Peyer's patch (tissue), 4 donors: ENCODE measurements around the gene ALKBH1. TPM values are rescaled to one million over a fixed set of nuclear protein-coding genes. Genes with fewer than 3 reads are reported as not detected.

Experiments used
- DNase-seq, 3 donors: peaks; one replicate each; pipeline ENCODE4 v3.0.0-alpha.2; 2017 to 2019
- H3K27ac ChIP-seq, 4 donors: fragments of 200-600 bp; sonication (generic); one replicate each; pipeline ENCODE4 v1.5.1; 2016 to 2019
- H3K27me3 ChIP-seq, 2 donors: fragments of 200-600 bp; sonication (generic); one replicate each; pipeline ENCODE4 v1.5.1; 2019
- H3K36me3 ChIP-seq, 3 donors: fragments of 200-600 bp; sonication (generic); one replicate each; pipeline ENCODE4 v1.5.1; 2016 to 2019
- H3K4me1 ChIP-seq, 4 donors: fragments of 200-600 bp; sonication (generic); one replicate each; pipeline ENCODE4 v1.5.1; 2016 to 2019
- H3K4me3 ChIP-seq, 4 donors: fragments of 200-600 bp; sonication (generic); 1 replicate in 3 of 4; 2 replicates in 1 of 4; pipeline ENCODE4 v1.5.1; 2016 to 2019; ENCODE audit warnings: mild to moderate bottlenecking in 1 of 4
- H3K9me3 ChIP-seq, 4 donors: fragments of 200-600 bp; sonication (generic); one replicate each; pipeline ENCODE4 v1.5.1; 2016 to 2019; ENCODE audit warnings: mild to moderate bottlenecking in 1 of 4
- POLR2A ChIP-seq, 2 donors: fragments of 450-650 bp; IDR thresholded peaks; one replicate each; pipeline ENCODE4 v1.5.1; 2017; ENCODE audit warnings: antibody characterized with exemption in 2 of 2, mild to moderate bottlenecking in 2 of 2, moderate library complexity in 2 of 2
- total RNA-seq, 4 donors: library from RNA; depleted of rRNA; stranded (reverse); fragments of >200 nt; gene quantifications; one replicate each; pipeline ENCODE4 v1.1.0, GENCODE V29; 2016
- TF ChIP-seq, protein P1 (sequence below), 6 experiments: fragments of 450-650 bp in 4 of 6; fragments of 200-600 bp in 2 of 6; sonication (generic) in 1 of 6; IDR thresholded peaks; one replicate each; pipeline ENCODE4 v1.5.1; 2017 to 2019; ENCODE audit warnings: antibody characterized with exemption in 6 of 6, mild to moderate bottlenecking in 3 of 6, moderate library complexity in 1 of 6

The ALKBH1 gene
- total RNA-seq, 4 donors from 2014 or later: 12.6 to 15.4 (median 14.2) TPM

DNA sequence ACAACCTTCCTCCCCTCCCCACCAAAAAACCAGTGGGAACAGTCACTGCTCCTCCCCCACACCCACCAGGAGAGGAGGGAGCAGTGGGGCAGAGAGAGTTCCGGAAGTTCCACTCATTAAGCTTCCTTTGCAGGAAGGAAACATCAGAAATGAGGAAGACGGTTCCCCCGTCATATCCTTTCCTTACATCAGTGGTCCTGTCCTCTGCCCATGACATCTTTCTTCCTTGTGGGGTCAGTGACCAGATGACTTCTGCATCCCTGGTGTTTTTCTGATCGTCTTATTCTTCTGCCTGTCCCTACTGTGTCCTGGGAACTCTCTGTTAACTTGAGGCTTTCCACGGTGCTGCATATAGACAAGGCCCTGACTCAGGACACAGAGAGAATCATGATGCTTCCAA, 50.5 kb downstream of the ALKBH1 start:
- Histone ChIP-seq H3K36me3 (no peaks in the 10 kb centered on the region), H3K27ac (no peak overlapping the region), H3K27me3 (no peaks in the 10 kb centered on the region), H3K4me1 (peaks cover 0 to 12% (median 0%) of the 10 kb centered on the region in 4 donors), H3K4me3 (no peak overlapping the region), H3K9me3 (no peaks in the 10 kb centered on the region)
- TF ChIP-seq, protein P1, sequence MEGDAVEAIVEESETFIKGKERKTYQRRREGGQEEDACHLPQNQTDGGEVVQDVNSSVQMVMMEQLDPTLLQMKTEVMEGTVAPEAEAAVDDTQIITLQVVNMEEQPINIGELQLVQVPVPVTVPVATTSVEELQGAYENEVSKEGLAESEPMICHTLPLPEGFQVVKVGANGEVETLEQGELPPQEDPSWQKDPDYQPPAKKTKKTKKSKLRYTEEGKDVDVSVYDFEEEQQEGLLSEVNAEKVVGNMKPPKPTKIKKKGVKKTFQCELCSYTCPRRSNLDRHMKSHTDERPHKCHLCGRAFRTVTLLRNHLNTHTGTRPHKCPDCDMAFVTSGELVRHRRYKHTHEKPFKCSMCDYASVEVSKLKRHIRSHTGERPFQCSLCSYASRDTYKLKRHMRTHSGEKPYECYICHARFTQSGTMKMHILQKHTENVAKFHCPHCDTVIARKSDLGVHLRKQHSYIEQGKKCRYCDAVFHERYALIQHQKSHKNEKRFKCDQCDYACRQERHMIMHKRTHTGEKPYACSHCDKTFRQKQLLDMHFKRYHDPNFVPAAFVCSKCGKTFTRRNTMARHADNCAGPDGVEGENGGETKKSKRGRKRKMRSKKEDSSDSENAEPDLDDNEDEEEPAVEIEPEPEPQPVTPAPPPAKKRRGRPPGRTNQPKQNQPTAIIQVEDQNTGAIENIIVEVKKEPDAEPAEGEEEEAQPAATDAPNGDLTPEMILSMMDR (IDR thresholded peaks at IDR 0.05): no peak
- no peak for TF ChIP-seq POLR2A (IDR thresholded peaks at IDR 0.05)
- no peak for DNase-seq

DNA sequence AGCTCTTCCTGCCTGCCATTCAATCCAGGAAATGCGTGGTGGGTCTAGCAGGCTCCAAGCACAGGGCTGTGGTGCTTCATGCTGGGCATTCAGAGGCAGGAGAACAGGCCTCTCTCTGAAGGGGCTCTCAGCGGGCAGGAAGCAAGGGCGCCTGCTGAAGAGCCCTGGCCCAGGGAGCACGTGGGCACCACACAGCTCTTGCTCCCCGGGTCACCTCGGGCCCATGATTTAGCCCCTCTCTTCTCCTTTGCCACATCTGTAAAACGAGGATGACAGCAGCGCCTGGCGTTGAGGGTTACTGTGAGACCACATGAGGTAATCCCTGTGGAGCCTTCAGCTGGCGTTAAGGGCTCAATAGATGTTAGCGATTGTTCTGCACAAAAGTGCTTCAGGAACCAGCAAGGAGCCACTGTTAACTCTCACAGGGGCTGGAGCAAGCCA, 53.8 kb downstream of the ALKBH1 start:
- no peak for DNase-seq
- Histone ChIP-seq H3K27ac (peak overlapping the region in 1 of 4 donors; percentile 19), H3K4me3 (no peak overlapping the region), H3K27me3 (no peaks in the 10 kb centered on the region), H3K4me1 (peaks cover 0 to 13% (median 0%) of the 10 kb centered on the region in 4 donors), H3K36me3 (no peaks in the 10 kb centered on the region), H3K9me3 (no peaks in the 10 kb centered on the region)
- no peak for TF ChIP-seq POLR2A (IDR thresholded peaks at IDR 0.05)
- TF ChIP-seq, protein P1 (IDR thresholded peaks at IDR 0.05): no peak

DNA sequence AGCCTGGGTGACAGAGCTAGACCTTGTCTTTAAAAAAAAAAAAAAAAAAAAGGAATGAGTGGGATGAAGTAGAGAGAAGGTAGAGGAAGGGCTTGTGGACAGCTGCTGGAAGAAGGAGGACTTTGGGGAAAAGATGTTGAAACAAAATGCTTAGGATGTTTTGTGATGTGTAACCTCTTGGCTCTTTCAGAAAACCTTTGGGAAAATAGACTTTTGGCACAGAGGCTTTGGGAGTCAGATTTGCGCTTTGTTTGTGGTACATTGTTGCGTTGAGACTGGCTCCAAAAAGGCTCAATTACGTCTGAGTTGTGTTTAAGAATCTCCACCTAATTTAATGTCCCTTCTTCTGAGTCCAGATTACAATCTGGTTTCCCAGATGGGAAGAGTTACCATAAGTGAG, 58.5 kb downstream of the ALKBH1 start:
- H3K4me1 ChIP-seq: peaks cover 0 to 21% (median 0%) of the 10 kb centered on the region in 4 donors
- DNase-seq: no peak
- no peaks in the 10 kb centered on the region for H3K36me3 ChIP-seq
- H3K4me3 ChIP-seq: no peak overlapping the region
- no peak for TF ChIP-seq POLR2A (IDR thresholded peaks at IDR 0.05)
- TF ChIP-seq, protein P1 (IDR thresholded peaks at IDR 0.05): no peak
- no peak overlapping the region for H3K27ac ChIP-seq
- no peaks in the 10 kb centered on the region for H3K27me3 ChIP-seq
- H3K9me3 ChIP-seq: no peaks in the 10 kb centered on the region

DNA sequence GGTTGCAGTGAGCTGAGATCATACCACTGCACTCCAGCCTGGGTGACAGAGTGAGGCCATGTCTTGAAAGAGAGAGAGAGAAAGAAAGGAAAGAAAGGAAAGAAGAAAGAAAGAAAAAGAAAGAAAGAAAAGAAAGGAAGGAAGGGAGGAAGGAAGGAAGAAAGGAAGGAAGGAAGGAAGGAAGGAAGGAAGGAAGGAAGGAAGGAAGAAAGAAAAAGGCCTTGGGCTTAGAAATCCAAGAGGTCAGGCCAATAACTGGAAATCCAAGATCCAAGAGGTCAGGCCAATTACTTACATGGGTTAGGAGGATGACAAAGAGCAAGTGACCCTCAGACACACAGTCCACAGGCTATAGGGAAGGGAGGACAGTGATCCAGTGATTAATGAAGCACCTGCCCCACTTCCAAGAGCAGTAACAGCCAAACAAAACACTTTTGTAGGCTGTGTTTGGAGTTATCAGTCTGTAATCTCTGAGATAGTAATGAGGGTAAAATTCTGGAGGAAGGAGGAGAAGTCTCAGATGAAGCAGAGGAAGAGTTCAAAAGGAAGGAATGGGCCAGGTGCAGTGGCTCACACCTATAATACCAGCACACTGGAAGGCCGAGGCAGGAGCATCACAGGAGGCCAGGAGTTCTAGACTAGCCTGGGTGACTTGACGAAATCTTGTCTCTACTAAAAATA, 59.2 kb downstream of the ALKBH1 start:
- H3K4me3 ChIP-seq: no peak overlapping the region
- no peaks in the 10 kb centered on the region for H3K9me3 ChIP-seq
- H3K27ac ChIP-seq: peak overlapping the region in 3 of 4 donors; percentile 8 to 76 (median 64)
- DNase-seq: no peak
- no peaks in the 10 kb centered on the region for H3K27me3 ChIP-seq
- peaks cover 0 to 15% (median 0%) of the 10 kb centered on the region in 4 donors for H3K4me1 ChIP-seq
- TF ChIP-seq, protein P1 (IDR thresholded peaks at IDR 0.05): no peak
- no peak for TF ChIP-seq POLR2A (IDR thresholded peaks at IDR 0.05)
- no peaks in the 10 kb centered on the region for H3K36me3 ChIP-seq

DNA sequence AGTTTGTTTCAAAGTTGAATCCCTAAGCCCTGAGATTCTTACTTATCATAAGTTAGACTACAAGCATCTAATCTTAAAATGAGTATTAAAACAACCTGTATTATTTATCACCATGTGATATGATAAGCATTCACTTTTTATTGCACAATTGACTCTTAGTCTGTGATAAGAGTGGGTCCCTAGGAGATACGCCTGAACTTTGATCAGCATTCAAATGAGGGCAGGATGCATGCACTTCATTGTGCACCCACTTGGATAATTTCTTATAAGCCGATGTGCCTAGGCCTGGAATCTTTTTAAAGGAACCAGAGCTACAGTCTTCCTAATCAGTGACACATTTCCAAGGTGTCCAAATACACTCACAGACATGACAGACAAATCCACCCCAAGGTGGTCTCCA, 60.0 kb downstream of the ALKBH1 start:
- TF ChIP-seq, protein P1 (IDR thresholded peaks at IDR 0.05): peak in 3 of 6 experiments; percentile 58 to 60 (median 58)
- TF ChIP-seq POLR2A (IDR thresholded peaks at IDR 0.05): no peak
- Histone ChIP-seq H3K27ac (peak overlapping the region in 3 of 4 donors; percentile 8 to 76 (median 64)), H3K9me3 (no peaks in the 10 kb centered on the region), H3K4me3 (no peak overlapping the region), H3K4me1 (peaks cover 0 to 15% (median 0%) of the 10 kb centered on the region in 4 donors), H3K36me3 (no peaks in the 10 kb centered on the region), H3K27me3 (no peaks in the 10 kb centered on the region)
- DNase-seq: peak in 1 of 3 donors; percentile 71
